Panc1 (cell line): ENCODE results near the gene GATA6. TPM values are rescaled to one million over a fixed set of nuclear protein-coding genes. Genes with fewer than 3 reads are reported as not detected.

Source experiments
- ATAC-seq: fragments of 200-7000 bp; cut with Tn5 transposase; 2 replicates; pipeline ENCODE4 v1.9.1; 2020; ENCODE audit warnings: mild to moderate bottlenecking, moderate library complexity
- BruUV-seq: library from RNA; stranded (reverse); fragments of 400-500 nt; replicated peaks from 2 replicates; lab custom pipeline; 2021; lab: Mats Ljungman, UMichigan
- CTCF ChIA-PET: fragments of 300-600 bp; sonication (Branson Sonifier 250); formaldehyde crosslinking; loops from one replicate; lab custom pipeline; 2022; ENCODE audit warnings: antibody characterized with exemption; lab: Charles Lee
- POLR2A ChIA-PET: fragments of 300-600 bp; sonication (Branson Sonifier 250); formaldehyde crosslinking; loops from one replicate; lab custom pipeline; 2022; ENCODE audit warnings: antibody characterized with exemption; lab: Charles Lee
- DNase-seq: peaks from one replicate; pipeline ENCODE4 v3.0.0-alpha.2; 2010; ENCODE audit warnings: low read depth, low spot score
- H3K27ac ChIP-seq: 2 replicates; pipeline ENCODE4 v1.5.1; 2011; ENCODE audit warnings: mild to moderate bottlenecking, low read length, inconsistent platforms
- H3K27me3 ChIP-seq: fragments of 200-500 bp; sonication (Bioruptor generic); 2 replicates; pipeline ENCODE4 v1.6.0; 2014; ENCODE audit warnings: low read length, inconsistent platforms; ENCODE audit not compliant: control insufficient read depth, insufficient read depth
- H3K36me3 ChIP-seq: fragments of 200-500 bp; sonication (Bioruptor generic); 2 replicates; pipeline ENCODE4 v1.5.1; 2014; ENCODE audit warnings: inconsistent platforms, mild to moderate bottlenecking, low read length, moderate library complexity; ENCODE audit not compliant: control insufficient read depth, insufficient read depth
- H3K4me1 ChIP-seq: 2 replicates; pipeline ENCODE4 v1.5.1; 2011; ENCODE audit warnings: inconsistent platforms, mild to moderate bottlenecking, low read length, moderate library complexity; ENCODE audit not compliant: control insufficient read depth, insufficient read depth
- H3K4me3 ChIP-seq, 2 experiments: 2 replicates each; pipeline ENCODE4 v1.5.1; 2011 to 2012; ENCODE audit warnings: low read depth in 2 of 2, low read length in 2 of 2, mild to moderate bottlenecking in 2 of 2, inconsistent platforms in 1 of 2, moderate library complexity in 1 of 2
- H3K9me3 ChIP-seq: fragments of 200-500 bp; sonication (Bioruptor generic); 2 replicates; pipeline ENCODE4 v1.5.1; 2014; ENCODE audit warnings: low read depth, mild to moderate bottlenecking, inconsistent platforms, low read length, moderate library complexity; ENCODE audit not compliant: control insufficient read depth, insufficient read depth
- POLR2AphosphoS5 ChIP-seq: IDR thresholded peaks from 2 replicates; pipeline ENCODE4 v1.6.1; 2012; ENCODE audit warnings: mild to moderate bottlenecking, low read depth, low read length, moderate library complexity
- SIN3A ChIP-seq: IDR thresholded peaks from 2 replicates; pipeline ENCODE4 v1.6.1; 2012; ENCODE audit warnings: low read depth, mild to moderate bottlenecking, low read length, moderate library complexity, borderline replicate concordance; ENCODE audit not compliant: insufficient read depth
- TCF7L2 ChIP-seq: IDR thresholded peaks from 2 replicates; pipeline ENCODE4 v1.6.1; 2011; ENCODE audit warnings: mild to moderate bottlenecking, low read depth, low read length, inconsistent platforms
- in situ Hi-C: cut with HindIII; loops from 2 replicates; pipeline ENCODE4 v1.10.0; 2016; ENCODE audit warnings: low sequenced_read_pairs, low pct_unique_long_range_greater_than_20kb
- intact Hi-C: fragments of 100-400 bp; cut with micrococcal nuclease; formaldehyde crosslinking; loops from one replicate; pipeline ENCODE4 v1.10.0; 2022; ENCODE audit not compliant: unreplicated experiment
- total RNA-seq: library from RNA; stranded (reverse); gene quantifications from one replicate; pipeline ENCODE4 v1.2.1, GENCODE V29; 2021; ENCODE audit not compliant: unreplicated experiment
- TF ChIP-seq, protein P1 (sequence below), 2 experiments: IDR thresholded peaks; 2 replicates each; pipeline ENCODE4 v1.6.1; 2011 to 2012; ENCODE audit warnings: low read depth in 2 of 2, control low read depth in 1 of 2, low read length in 1 of 2, mild to moderate bottlenecking in 1 of 2, moderate library complexity in 1 of 2; ENCODE audit not compliant: insufficient read depth in 1 of 2
- TF ChIP-seq, protein P2 (sequence below): fragments of 450-650 bp; IDR thresholded peaks from 2 replicates; pipeline ENCODE4 v1.5.1; 2017; ENCODE audit warnings: mild to moderate bottlenecking

GATA6 gene
- total RNA-seq, 1 experiment from 2014 or later, result 0.51 TPM

DNA sequence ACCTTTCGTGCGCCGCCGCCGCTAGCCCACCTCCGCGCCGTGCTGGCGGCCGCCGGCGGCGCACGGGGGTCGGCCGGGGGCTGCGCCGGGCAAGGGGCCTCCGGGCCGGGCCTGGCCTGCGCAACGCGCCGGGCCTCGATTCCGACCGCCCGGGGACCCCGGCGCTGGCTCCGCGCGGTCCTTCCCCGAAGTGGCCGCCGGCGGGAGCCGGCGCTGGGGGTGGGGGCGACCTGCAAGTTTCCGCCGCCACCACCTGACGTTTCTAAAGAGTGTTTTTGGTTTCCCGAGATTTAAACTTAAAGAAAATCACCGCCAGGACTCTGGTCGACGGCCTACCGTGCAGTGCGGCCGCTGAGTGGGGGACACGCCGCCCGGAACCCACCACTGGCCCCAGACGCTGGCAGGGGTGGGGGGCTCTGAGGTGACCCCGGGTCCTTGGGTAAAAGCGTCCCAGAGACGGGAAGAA is 3.8 kb upstream of the GATA6 start:
- ATAC-seq (no peak), DNase-seq (no peak)
- H3K4me3 ChIP-seq, result no peak overlapping the region
- H3K27ac ChIP-seq, result no peak overlapping the region
- TF ChIP-seq, protein P1, sequence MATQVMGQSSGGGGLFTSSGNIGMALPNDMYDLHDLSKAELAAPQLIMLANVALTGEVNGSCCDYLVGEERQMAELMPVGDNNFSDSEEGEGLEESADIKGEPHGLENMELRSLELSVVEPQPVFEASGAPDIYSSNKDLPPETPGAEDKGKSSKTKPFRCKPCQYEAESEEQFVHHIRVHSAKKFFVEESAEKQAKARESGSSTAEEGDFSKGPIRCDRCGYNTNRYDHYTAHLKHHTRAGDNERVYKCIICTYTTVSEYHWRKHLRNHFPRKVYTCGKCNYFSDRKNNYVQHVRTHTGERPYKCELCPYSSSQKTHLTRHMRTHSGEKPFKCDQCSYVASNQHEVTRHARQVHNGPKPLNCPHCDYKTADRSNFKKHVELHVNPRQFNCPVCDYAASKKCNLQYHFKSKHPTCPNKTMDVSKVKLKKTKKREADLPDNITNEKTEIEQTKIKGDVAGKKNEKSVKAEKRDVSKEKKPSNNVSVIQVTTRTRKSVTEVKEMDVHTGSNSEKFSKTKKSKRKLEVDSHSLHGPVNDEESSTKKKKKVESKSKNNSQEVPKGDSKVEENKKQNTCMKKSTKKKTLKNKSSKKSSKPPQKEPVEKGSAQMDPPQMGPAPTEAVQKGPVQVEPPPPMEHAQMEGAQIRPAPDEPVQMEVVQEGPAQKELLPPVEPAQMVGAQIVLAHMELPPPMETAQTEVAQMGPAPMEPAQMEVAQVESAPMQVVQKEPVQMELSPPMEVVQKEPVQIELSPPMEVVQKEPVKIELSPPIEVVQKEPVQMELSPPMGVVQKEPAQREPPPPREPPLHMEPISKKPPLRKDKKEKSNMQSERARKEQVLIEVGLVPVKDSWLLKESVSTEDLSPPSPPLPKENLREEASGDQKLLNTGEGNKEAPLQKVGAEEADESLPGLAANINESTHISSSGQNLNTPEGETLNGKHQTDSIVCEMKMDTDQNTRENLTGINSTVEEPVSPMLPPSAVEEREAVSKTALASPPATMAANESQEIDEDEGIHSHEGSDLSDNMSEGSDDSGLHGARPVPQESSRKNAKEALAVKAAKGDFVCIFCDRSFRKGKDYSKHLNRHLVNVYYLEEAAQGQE (IDR thresholded peaks at IDR 0.05; ENCODE audit: insufficient read depth in 1 of 2, low read depth in 2 of 2, low read length in 1 of 2), result no peak
- CTCF ChIA-PET, result no interaction called here
- H3K36me3 ChIP-seq, result no peaks in the 10 kb centered on the region; the same call in 1 of the 2 replicates
- no TSS peak for BruUV-seq
- in situ Hi-C loops, result no loop called here
- H3K4me1 ChIP-seq, result peaks cover 27% of the 10 kb centered on the region
- peaks cover 62% of the 10 kb centered on the region for H3K27me3 ChIP-seq
- H3K9me3 ChIP-seq, result no peaks in the 10 kb centered on the region
- POLR2A ChIA-PET, result no interaction called here
- intact Hi-C loops, result no loop called here

DNA sequence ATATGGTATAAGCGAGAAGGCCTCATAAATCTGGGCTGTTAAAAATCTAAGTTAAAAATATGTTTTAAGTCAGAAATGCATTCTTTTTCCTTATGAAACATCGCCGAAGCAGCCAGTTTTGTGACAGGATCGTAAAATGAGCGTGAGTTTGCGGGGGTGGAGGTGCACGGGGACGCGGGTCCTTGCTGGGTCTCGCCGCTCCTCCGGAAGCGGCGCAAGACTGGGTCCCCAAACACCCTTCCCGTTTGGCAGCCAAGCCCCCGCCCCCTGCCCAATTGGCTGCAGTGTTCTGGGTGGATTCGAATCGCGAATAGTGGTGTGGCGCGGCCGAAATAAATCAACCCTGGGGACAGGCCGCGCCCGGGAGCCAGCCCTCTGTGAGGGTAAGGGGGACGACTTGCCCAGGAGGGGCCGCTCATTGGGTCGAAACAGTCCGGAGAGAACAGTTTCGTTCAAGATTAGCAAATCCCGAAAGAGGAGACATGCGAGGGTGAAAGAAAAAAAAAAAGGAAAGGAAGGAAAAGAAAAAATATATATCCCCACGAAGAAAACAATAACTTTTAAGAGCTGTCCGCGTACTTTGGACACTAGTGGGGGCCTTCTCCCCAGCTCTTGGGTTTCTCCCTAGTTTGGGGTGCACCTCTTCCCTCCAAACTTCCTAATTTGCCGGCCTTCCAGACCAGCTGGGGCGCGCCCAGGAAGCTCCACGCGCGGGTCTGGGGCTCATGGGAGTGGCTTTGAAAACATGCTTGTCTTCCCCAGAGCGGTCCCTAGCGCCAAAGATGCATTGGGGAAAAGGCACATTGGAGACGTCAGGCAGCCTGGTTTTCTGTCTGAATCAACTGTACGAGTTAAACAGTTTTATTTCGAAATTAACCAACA is 3.1 kb upstream of the GATA6 start:
- no peaks in the 10 kb centered on the region; the same call in 1 of the 2 replicates for H3K36me3 ChIP-seq
- TF ChIP-seq SIN3A, result no peak
- TF ChIP-seq, protein P2, sequence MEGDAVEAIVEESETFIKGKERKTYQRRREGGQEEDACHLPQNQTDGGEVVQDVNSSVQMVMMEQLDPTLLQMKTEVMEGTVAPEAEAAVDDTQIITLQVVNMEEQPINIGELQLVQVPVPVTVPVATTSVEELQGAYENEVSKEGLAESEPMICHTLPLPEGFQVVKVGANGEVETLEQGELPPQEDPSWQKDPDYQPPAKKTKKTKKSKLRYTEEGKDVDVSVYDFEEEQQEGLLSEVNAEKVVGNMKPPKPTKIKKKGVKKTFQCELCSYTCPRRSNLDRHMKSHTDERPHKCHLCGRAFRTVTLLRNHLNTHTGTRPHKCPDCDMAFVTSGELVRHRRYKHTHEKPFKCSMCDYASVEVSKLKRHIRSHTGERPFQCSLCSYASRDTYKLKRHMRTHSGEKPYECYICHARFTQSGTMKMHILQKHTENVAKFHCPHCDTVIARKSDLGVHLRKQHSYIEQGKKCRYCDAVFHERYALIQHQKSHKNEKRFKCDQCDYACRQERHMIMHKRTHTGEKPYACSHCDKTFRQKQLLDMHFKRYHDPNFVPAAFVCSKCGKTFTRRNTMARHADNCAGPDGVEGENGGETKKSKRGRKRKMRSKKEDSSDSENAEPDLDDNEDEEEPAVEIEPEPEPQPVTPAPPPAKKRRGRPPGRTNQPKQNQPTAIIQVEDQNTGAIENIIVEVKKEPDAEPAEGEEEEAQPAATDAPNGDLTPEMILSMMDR, result no peak
- TF ChIP-seq POLR2AphosphoS5, result no peak
- no peak for TF ChIP-seq TCF7L2
- TF ChIP-seq, protein P1 (IDR thresholded peaks at IDR 0.05; ENCODE audit: insufficient read depth in 1 of 2, low read depth in 2 of 2, low read length in 1 of 2), result no peak
- peaks cover 61% of the 10 kb centered on the region for H3K27me3 ChIP-seq
- no peak overlapping the region for H3K4me3 ChIP-seq
- intact Hi-C loops, result no loop called here
- ChIA-PET CTCF (interaction anchor here (0.6 kb wide), 1 partner anchor 38 kb away, joined by 6 read pairs; no protein-coding TSS in a partner anchor), POLR2A (no interaction called here)
- no peak overlapping the region for H3K27ac ChIP-seq
- DNase-seq, result no peak
- no peak for ATAC-seq
- in situ Hi-C loops, result no loop called here
- no peaks in the 10 kb centered on the region for H3K9me3 ChIP-seq
- peaks cover 27% of the 10 kb centered on the region for H3K4me1 ChIP-seq
- BruUV-seq, result no TSS peak
